Measurements from ENCODE around the gene ROR2.

Gene ROR2

GRCh38 chr9:91903126-91903911 lies 46.7 kb downstream of the ROR2 start:
- no peak overlapping the region for H3K4me3 ChIP-seq (replicated peaks; ENCODE audit: low read depth, low read length)
- no peak for TF ChIP-seq CTCF (IDR thresholded peaks at IDR 0.05; ENCODE audit: low read length, missing control alignments)

GRCh38 chr9:91902475-91903125 lies 47.4 kb downstream of the ROR2 start:
- no peak overlapping the region for H3K4me3 ChIP-seq (replicated peaks; ENCODE audit: low read depth, low read length)
- no peak for TF ChIP-seq CTCF (IDR thresholded peaks at IDR 0.05; ENCODE audit: low read length, missing control alignments)
- DNase-seq (ENCODE audit: low read depth) = no peak

More at GRCh38 chr9:91903126-91903911, 46.7 kb downstream of the ROR2 start:
- DNase-seq (ENCODE audit: low read depth) = no peak

GRCh38 chr9:91900797-91901177 lies 49.2 kb downstream of the ROR2 start:
- TF ChIP-seq CTCF (IDR thresholded peaks at IDR 0.05; ENCODE audit: low read length, missing control alignments) = no peak
- no peak for DNase-seq (ENCODE audit: low read depth)
- no peak overlapping the region for H3K4me3 ChIP-seq (replicated peaks; ENCODE audit: low read depth, low read length)

GRCh38 chr9:91900055-91900796 lies 49.8 kb downstream of the ROR2 start:
- no peak overlapping the region for H3K4me3 ChIP-seq (replicated peaks; ENCODE audit: low read depth, low read length)
- no peak for DNase-seq (ENCODE audit: low read depth)
- TF ChIP-seq CTCF (IDR thresholded peaks at IDR 0.05; ENCODE audit: low read length, missing control alignments) = no peak

GRCh38 chr9:91899594-91899993 lies 50.4 kb downstream of the ROR2 start:
- no peak for TF ChIP-seq CTCF (IDR thresholded peaks at IDR 0.05; ENCODE audit: low read length, missing control alignments)
- no peak overlapping the region for H3K4me3 ChIP-seq (replicated peaks; ENCODE audit: low read depth, low read length)
- DNase-seq (ENCODE audit: low read depth) = no peak

- TF ChIP-seq CTCF (IDR thresholded peaks at IDR 0.05; ENCODE audit: low read length, missing control alignments) = no peak
- DNase-seq (ENCODE audit: low read depth) = no peak
- no peak overlapping the region for H3K4me3 ChIP-seq (replicated peaks; ENCODE audit: low read depth, low read length)
Measured at GRCh38 chr9:91899219-91899563, 50.8 kb downstream of the ROR2 start.

Measured in fibroblast of pulmonary artery (primary cell).